ENCODE measurements around the gene STAT1.

Gene STAT1

GRCh38 chr2:190959911-190960788 is 53.8 kb downstream of the STAT1 start:
- DNase-seq: no peak
- no peaks in the 10 kb centered on the region for H3K9me3 ChIP-seq
- peaks cover 0 to 19% (median 7%) of the 10 kb centered on the region in 4 donors for H3K4me1 ChIP-seq
- no peak for TF ChIP-seq CTCF (IDR thresholded peaks at IDR 0.05)
- H3K27ac ChIP-seq: no peak overlapping the region
- H3K4me3 ChIP-seq: no peak overlapping the region
- no peaks in the 10 kb centered on the region for H3K27me3 ChIP-seq
- H3K36me3 ChIP-seq: peaks cover 23 to 43% (median 35%) of the 10 kb centered on the region in 3 donors
- intact Hi-C loops (cut with DNase I; ENCODE audit: low total_unique reads): no loop called here

GRCh38 chr2:190953257-190953656 is 60.7 kb downstream of the STAT1 start:
- Histone ChIP-seq H3K4me1 (peaks cover 0 to 13% (median 9%) of the 10 kb centered on the region in 4 donors), H3K27ac (peak overlapping the region in 1 of 2 donors; percentile 17), H3K27me3 (no peaks in the 10 kb centered on the region), H3K4me3 (no peak overlapping the region), H3K9me3 (no peaks in the 10 kb centered on the region), H3K36me3 (peaks cover 0 to 22% (median 12%) of the 10 kb centered on the region in 3 donors)
- TF ChIP-seq CTCF (IDR thresholded peaks at IDR 0.05): no peak
- intact Hi-C loops (cut with DNase I; ENCODE audit: low total_unique reads): no loop called here
- no peak for DNase-seq

GRCh38 chr2:190950566-190950991 is 63.4 kb downstream of the STAT1 start:
- Histone ChIP-seq H3K4me1 (peaks cover 0 to 38% (median 25%) of the 10 kb centered on the region in 4 donors), H3K27ac (no peak overlapping the region), H3K27me3 (no peaks in the 10 kb centered on the region), H3K36me3 (peaks cover 0 to 14% (median 0%) of the 10 kb centered on the region in 3 donors), H3K4me3 (no peak overlapping the region), H3K9me3 (no peaks in the 10 kb centered on the region)
- no peak for TF ChIP-seq CTCF (IDR thresholded peaks at IDR 0.05)
- no peak for DNase-seq
- intact Hi-C loops (cut with DNase I; ENCODE audit: low total_unique reads): no loop called here

GRCh38 chr2:190948671-190949070 is 65.3 kb downstream of the STAT1 start:
- no peak for TF ChIP-seq CTCF (IDR thresholded peaks at IDR 0.05)
- Histone ChIP-seq H3K36me3 (no peaks in the 10 kb centered on the region), H3K4me1 (peaks cover 0 to 38% (median 25%) of the 10 kb centered on the region in 4 donors), H3K9me3 (no peaks in the 10 kb centered on the region), H3K27ac (peak overlapping the region; percentile 22 to 48), H3K4me3 (no peak overlapping the region), H3K27me3 (no peaks in the 10 kb centered on the region)
- intact Hi-C loops (cut with DNase I; ENCODE audit: low total_unique reads): no loop called here
- no peak for DNase-seq

- Histone ChIP-seq H3K36me3 (no peaks in the 10 kb centered on the region), H3K4me1 (peaks cover 0 to 38% (median 25%) of the 10 kb centered on the region in 4 donors), H3K27ac (peak overlapping the region; percentile 15 to 48), H3K4me3 (peak overlapping the region in 1 of 2 donors; percentile 1), H3K27me3 (no peaks in the 10 kb centered on the region), H3K9me3 (no peaks in the 10 kb centered on the region)
- no peak for DNase-seq
- intact Hi-C loops (cut with DNase I; ENCODE audit: low total_unique reads): no loop called here
- TF ChIP-seq CTCF (IDR thresholded peaks at IDR 0.05): no peak
Observed at GRCh38 chr2:190947711-190948251, 66.2 kb downstream of the STAT1 start.

Measured in tibial artery (tissue), 4 donors.